Motor neuron (in vitro differentiated cells): ENCODE measurements around the gene INPP5A. TPM values are rescaled to one million over a fixed set of nuclear protein-coding genes. Genes with fewer than 3 reads are reported as not detected.

Source experiments
- ATAC-seq, 8 experiments: fragments of 200-7000 bp; cut with Tn5 transposase; replicated peaks in 6 of 8; 2 replicates each; pipeline ENCODE4 v1.8.0; 2021; ENCODE audit warnings: mild to moderate bottlenecking in 8 of 8, moderate library complexity in 8 of 8
- H3K27ac ChIP-seq, 2 donors: fragments of 250-450 bp; sonication (Bioruptor Pico); 2 replicates each; pipeline ENCODE4 v1.9.0; 2021; ENCODE audit warnings: antibody characterized with exemption in 2 of 2, mild to moderate bottlenecking in 2 of 2, moderate library complexity in 1 of 2
- H3K4me1 ChIP-seq, 2 donors: fragments of 250-450 bp; sonication (Bioruptor Pico); replicated peaks in 1 of 2; 2 replicates each; pipeline ENCODE4 v1.6.1; 2021; ENCODE audit warnings: antibody characterized with exemption in 2 of 2, mild to moderate bottlenecking in 2 of 2, moderate library complexity in 1 of 2
- H3K4me3 ChIP-seq, 5 donors: fragments of 250-450 bp; sonication (Bioruptor Pico); 2 replicates each; pipeline ENCODE4 v1.9.0; 2021; ENCODE audit warnings: antibody characterized with exemption in 5 of 5, mild to moderate bottlenecking in 5 of 5, moderate library complexity in 4 of 5
- WGBS, 10 experiments: fragments of 450-650 bp; shearing (Covaris generic); methylation state at CpG; one replicate each; pipeline ENCODE4 v1.0.0; 2022; 5-methylcytosine and 5-hydroxymethylcytosine counted together
- in situ Hi-C, 9 experiments: fragments of 400-800 bp; cut with MboI; loops; one replicate each; pipeline ENCODE4 v1.15.0; 2021; ENCODE audit warnings: low sequenced_read_pairs in 9 of 9, low pct_unique_long_range_greater_than_20kb in 2 of 9; ENCODE audit not compliant: unreplicated experiment in 9 of 9
- total RNA-seq, 8 experiments: library from RNA; unstranded; fragments of 300-600 nt; gene quantifications; 2 replicates each; pipeline versions ENCODE4 v1.2.3 to v1.2.4, GENCODE V29; 2022

Gene INPP5A
- total RNA-seq, 8 experiments from 2014 or later: 13.2 to 45.0 (median 17.9) TPM

DNA sequence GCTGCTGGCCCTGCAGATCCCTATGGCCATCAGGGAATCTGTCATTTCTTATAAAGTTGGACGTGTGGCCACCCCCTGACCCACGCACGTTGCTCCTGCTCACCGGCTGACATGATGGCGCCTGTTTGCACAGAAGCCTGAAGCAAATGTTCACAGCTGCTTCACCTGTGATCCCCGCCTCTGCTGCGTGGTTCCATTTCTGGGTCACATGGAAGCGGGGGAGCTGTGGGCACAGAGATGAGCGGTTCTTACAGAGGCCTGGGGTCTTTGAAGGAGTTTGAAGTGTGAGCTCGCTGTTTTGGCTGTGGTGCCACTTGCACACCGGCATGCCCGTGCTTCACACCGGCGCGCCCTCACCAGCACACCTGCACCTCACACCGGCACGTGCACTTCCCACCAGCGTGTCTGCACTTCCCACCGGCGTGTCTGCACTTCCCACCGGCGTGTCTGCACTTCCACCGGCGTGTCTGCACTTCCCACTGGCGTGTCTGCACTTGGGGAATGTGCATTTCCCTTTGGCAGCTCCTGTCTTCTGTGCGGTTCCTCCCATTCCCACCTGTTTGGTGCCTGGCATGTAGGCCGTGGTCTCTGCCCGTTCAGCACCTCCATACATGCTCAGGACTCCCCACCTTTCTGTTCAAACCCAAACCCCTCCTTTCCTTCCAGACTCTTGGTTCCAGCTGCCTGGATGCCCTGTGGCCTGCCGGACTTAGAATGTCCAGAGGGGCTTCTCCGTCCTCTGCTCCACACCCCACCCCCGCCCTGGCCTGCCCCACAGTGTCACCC is 86.7 kb downstream of the INPP5A start:
- ATAC-seq: no peak
- 80 to 100% (median 98%) methylated on average over 4 to 8 of the region's 31 CpGs; no CpG with 5 or more reads in 6 of the 10 experiments for WGBS, 10 experiments
- in situ Hi-C loops: no loop called here
- Histone ChIP-seq H3K27ac (no peak overlapping the region), H3K4me1 (peaks cover 14 to 31% of the 10 kb centered on the region in 2 donors), H3K4me3 (no peak overlapping the region)

DNA sequence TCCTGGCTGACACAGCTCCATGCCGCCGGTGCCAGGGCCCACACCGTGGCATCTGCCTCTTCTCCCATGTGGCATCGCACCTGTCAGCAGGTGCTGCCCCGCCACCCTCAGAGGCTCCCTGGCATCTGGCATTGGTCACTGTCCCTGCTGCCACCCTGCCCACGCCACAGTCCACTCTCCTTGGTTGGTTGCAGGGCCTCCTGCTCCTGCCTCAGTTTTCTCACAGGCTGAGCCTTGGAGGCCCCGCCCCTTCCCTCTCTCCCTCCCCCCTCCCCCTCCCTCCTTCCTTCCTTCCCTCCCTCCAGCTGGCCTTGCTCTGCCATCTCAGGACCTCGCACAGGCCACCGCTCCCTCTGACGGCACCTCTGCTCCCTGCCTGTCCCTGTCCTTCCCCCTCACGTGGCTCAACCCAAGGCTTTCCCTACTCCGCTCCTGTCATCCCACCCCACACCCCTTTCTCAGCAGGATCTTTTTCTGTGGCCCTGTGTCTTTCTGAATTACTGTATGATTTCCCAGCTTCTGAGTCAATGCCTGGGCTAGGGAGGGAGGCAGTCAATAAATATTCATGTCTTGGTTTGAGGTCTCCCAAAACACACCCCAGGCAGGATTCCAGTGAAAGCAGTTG is 87.4 kb downstream of the INPP5A start:
- 40% methylated on average over 1 of the region's 12 CpGs; no CpG with 5 or more reads in 9 of the 10 experiments for WGBS, 10 experiments
- no peak overlapping the region for H3K4me3 ChIP-seq
- ATAC-seq: peak; percentile 84 to 96 (median 94)
- in situ Hi-C loops: loop anchor here in 6 of 9 experiments (25.0 kb wide), 4 partner anchors 88 to 413 kb away; partner anchors contain the start of genes INPP5A (in 1 of the 6) and PWWP2B (in 1 of the 6)
- no peak overlapping the region for H3K27ac ChIP-seq
- H3K4me1 ChIP-seq: peaks cover 14 to 32% of the 10 kb centered on the region in 2 donors

DNA sequence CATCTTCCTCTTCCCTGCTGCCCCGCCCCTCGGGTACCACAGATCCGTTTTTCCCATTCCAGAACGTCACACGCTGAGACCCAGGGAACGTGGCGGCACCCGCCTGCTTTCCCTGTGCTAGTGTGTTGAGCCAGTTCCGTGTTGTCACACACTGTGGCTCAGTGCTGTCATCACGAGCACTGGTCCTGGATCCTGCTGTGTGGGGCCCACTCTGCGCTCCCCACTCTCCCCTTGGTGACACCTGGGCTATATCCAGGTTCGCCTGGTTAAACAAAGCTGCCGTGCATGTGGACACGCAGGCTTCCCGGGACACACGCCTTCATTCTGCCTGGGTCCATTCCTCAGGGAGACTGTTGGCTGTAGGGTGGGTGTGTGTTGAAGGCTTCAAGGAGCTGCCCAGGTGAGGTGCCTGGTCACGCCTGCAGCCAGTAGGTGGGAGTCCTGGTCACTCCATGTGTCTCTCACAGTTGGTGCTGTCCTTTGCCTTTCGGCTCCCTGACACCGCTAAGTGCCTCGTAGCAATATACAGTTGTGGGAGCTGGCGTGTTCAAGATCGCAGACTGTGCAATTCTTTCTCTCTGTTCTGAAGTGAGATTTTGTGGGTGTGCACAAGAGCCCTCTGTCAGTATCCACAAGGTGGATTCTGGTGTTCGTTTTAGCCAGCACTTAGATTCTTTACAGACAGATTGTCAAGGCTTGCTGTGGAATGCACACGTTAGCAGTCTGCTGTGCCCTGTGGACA is 88.6 kb downstream of the INPP5A start:
- Histone ChIP-seq H3K4me3 (no peak overlapping the region), H3K4me1 (peaks cover 14 to 32% of the 10 kb centered on the region in 2 donors), H3K27ac (no peak overlapping the region)
- in situ Hi-C loops: loop anchor here in 6 of 9 experiments (25.0 kb wide), 4 partner anchors 89 to 414 kb away; partner anchors contain the start of genes INPP5A (in 1 of the 6) and PWWP2B (in 1 of the 6)
- ATAC-seq: no peak
- 75 to 100% (median 93%) methylated on average over 1 to 8 of the region's 24 CpGs; no CpG with 5 or more reads in 5 of the 10 experiments for WGBS, 10 experiments

DNA sequence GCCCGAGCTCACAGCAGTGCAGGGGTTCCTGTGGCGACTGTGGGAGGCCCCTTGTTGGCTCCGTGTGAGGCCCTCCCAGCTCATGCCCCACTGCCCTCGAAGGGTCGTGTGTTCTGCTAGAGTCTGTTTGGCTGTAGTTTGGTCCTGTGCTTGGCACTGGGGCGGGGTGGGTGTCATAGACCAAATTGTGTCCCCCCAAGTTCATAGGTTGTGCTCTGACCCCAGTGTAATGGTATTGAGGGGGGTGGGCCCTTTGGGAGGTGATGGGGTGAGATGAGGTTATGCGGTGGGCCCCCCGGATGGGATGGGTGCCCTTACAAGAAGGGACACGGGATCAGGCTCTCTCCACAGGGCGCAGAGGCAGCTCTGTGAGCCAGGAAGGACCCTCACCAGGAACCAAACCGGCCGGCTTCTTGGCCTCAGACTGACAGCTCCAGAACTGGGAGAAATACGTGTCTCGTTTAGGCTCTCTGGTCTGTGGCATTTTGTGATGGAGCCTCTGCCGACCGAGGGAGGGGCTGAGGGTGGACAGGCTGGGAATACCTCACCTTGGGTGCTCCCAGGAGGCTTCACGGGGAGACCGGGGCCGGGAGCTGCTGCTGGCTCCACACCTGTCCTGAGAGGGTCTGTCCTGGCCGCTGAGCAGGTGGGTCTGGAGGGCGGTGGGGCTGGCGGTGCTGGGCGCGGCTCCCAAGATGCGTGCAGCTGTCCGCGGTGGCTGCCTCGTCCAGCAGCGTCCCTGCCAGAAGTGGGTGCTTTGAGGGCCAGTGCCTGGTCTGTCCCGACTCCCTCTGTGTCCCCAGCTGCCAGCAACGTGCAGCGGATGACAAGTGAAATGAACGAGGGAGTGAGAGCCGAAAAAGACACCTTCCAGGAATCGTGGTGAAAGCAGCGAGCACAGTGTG is 89.4 kb downstream of the INPP5A start:
- WGBS, 10 experiments: 71 to 100% (median 95%) methylated on average over 2 to 4 of the region's 36 CpGs; no CpG with 5 or more reads in 6 of the 10 experiments
- H3K4me1 ChIP-seq: peaks cover 20 to 40% of the 10 kb centered on the region in 2 donors
- no peak overlapping the region for H3K4me3 ChIP-seq
- in situ Hi-C loops: loop anchor here in 6 of 9 experiments (25.0 kb wide), 4 partner anchors 90 to 415 kb away; partner anchors contain the start of genes INPP5A (in 1 of the 6) and PWWP2B (in 1 of the 6)
- H3K27ac ChIP-seq: no peak overlapping the region
- ATAC-seq: peak in 1 of 8 experiments; percentile 18

DNA sequence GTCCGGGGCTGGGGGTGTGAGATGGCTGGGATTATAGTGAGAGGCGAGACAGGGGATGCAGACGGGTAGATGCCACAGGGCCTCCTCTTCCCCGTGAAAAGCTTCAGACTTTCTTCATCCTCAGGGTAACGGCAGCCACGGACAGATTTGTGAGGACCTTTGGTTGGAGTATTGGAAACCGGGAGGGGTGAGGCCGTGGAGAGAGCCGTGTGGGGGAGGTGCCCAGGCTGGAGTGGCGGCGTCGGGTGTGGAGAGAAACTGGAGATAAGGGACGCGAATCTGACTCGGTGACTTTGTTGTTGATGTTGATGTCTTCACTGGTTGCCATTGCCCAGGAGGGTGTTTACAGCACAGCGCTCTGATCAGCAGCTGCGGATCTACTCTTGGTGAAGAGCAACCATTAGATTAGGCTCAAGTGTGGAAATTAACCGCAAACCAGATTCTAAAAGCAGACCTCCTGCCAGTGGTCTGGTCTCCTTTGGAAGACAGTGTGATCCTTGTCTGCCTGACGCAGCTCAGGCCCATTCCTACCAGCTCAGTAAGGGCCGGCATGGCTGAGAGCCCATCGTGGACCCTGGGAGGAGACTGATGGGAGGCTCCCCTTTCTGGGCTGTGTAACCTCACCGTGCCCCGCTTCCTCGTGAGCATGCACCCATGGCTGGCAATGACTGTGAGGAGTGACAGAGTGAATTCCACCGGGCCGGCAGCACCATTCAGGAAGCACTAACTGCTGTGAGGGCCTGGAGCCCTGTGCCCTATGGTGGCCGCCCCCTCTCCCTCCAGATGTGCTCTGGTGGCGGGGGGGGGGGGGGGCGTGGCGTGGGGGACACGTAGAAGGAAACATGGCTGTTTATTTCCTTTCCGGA is 90.3 kb downstream of the INPP5A start:
- WGBS, 10 experiments: 33 to 100% (median 63%) methylated on average over 1 to 8 of the region's 32 CpGs; no CpG with 5 or more reads in 4 of the 10 experiments
- in situ Hi-C loops: loop anchor here in 6 of 9 experiments (25.0 kb wide), 4 partner anchors 91 to 416 kb away; partner anchors contain the start of genes INPP5A (in 1 of the 6) and PWWP2B (in 1 of the 6)
- H3K27ac ChIP-seq: no peak overlapping the region
- H3K4me3 ChIP-seq: no peak overlapping the region
- H3K4me1 ChIP-seq: peaks cover 22 to 43% of the 10 kb centered on the region in 2 donors
- ATAC-seq: peak in 7 of 8 experiments; percentile 4 to 48 (median 31)

DNA sequence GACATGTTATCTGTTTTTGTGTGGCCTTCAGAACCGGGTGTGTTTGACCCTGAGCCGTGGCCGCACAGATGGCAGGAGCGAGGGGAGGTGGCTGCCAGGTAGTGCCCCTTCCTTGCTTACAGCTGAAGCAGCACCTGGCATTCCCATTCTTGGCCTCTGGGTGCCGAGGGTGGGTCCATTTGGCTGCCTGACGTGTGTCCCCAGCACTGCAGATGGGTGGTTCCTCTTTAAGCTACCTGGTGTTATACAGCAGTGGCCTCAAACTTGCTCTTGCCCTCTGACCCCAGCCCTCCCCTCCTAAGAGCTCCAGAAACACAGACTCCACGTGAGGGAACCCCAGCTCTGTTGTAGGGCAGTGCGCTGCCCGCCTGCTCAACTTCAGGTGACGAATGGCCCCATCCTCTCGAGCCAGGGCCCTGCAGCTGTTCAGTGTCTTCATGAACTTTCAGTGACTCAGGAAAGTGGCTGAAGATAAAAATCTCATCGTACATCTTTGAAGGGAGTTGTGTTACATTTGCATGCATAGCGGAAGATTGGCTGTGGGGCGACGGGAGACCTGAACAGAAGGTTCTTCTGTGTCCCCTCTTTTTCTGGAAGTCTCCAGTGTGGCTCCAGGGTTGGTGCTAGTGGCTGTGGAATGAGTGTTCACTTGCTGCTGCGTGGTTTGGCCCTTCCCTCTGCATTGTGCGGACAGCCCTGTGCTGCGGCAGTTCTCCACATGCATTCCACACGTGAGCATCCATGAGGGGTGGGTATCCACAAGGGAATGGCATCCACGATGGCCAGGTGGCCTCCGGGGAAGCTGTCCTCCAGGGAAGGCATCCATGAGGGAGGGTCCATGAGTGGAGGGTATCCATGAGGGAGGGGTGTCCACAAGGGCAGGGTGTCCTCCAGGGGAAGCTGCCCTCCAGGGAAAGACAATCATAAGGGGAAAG is 91.6 kb downstream of the INPP5A start:
- no peak overlapping the region for H3K27ac ChIP-seq
- in situ Hi-C loops: loop anchor here in 6 of 9 experiments (25.0 kb wide), 4 partner anchors 92 to 417 kb away; partner anchors contain the start of genes INPP5A (in 1 of the 6) and PWWP2B (in 1 of the 6)

DNA sequence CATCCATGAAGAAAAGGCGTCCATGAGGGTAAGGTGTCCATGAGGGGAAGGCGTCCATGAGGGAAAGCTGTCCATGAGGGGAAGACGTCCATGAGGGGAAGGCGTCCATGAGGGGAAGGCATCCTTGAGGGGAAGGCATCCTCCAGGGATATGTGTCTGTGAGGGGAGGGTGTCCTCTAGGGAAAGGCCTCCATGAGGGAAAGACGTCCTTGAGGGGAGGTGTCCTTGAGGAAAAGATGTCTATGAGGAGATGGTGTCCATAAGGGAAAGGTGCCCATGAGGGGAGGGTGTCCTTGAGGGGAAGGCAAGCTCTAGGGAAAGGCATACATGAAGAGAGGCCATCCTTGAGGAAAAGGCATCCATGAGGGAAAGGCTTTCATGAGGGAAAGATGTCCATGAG is 92.6 kb downstream of the INPP5A start:
- no peak overlapping the region for H3K27ac ChIP-seq
- in situ Hi-C loops: loop anchor here in 8 of 9 experiments (5.0 to 25.0 kb wide), 7 partner anchors 93 to 418 kb away; partner anchors contain the start of genes INPP5A (in 1 of the 8) and PWWP2B (in 1 of the 8)
- H3K4me1 ChIP-seq: peaks cover 20 to 38% of the 10 kb centered on the region in 2 donors
- no peak overlapping the region for H3K4me3 ChIP-seq
- no peak for ATAC-seq
- 60 to 100% (median 94%) methylated on average over 1 to 3 of the region's 5 CpGs; no CpG with 5 or more reads in 4 of the 10 experiments for WGBS, 10 experiments

More for the DNA sequence above, 91.6 kb downstream of the INPP5A start:
- 76 to 100% (median 88%) methylated on average over 1 to 13 of the region's 21 CpGs; no CpG with 5 or more reads in 3 of the 10 experiments for WGBS, 10 experiments
- Histone ChIP-seq H3K4me1 (peaks cover 22 to 43% of the 10 kb centered on the region in 2 donors), H3K4me3 (no peak overlapping the region)
- ATAC-seq: peak in 1 of 8 experiments; percentile 14

DNA sequence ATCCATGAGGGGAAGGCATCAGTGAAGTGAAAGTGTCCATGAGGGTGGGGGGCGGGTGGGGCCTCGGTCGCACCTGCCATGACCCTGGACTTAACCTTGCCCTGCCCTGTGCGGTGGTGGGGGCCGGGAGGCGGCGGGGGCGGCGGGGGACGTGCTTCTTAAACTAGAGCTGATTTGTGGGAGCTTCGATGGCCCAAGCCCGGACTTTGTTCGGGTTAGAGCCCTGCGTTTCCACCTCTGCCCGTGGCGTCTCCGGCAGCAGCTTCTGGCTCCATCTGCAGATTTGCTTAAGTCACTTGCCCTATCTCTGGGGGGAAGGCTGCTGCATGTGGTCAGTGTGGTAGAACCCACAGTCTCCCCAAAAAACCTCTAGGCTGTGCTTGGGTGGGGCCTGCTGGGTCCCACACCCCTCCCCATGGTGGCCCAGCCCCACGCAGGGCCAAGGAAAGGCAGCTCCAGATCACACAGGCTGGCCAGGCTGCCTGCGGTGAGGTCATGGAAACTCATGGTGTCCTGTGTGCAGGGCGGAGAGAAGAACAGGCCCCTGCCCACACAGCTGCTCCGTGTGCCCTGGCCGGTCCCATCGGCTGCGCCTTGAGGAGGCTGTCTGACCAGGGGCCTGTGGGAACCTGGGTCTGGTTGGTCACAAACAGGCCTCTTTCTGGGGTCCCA is 93.2 kb downstream of the INPP5A start:
- in situ Hi-C loops: loop anchor here in 8 of 9 experiments (5.0 to 25.0 kb wide), 7 partner anchors 94 to 419 kb away; partner anchors contain the start of genes INPP5A (in 1 of the 8) and PWWP2B (in 1 of the 8)
- 86% methylated on average over 6 of the region's 24 CpGs; no CpG with 5 or more reads in 9 of the 10 experiments for WGBS, 10 experiments
- Histone ChIP-seq H3K4me3 (no peak overlapping the region), H3K27ac (no peak overlapping the region), H3K4me1 (peaks cover 16 to 34% of the 10 kb centered on the region in 2 donors)
- peak; percentile 47 to 69 (median 57) for ATAC-seq

DNA sequence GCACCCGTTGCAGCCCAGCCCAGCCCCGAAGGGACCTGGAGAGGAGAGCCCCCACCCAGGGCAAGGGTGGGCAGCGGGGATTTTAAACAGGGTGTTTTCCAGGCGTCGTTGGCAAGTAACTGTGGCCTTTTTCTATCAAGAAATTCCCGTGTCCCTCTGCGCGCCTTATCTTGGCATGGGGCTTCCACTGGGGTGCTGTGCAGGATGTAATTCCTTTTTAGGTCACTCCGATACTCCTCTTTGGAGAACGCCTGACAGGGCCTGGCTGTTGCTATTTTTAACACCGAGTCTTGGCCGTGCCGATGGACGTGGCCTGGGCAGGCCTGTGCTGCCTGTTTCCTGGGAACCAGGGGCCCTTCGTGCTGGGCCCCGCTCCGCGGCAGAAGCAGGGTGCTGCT is 93.8 kb downstream of the INPP5A start:
- 25 to 91% (median 88%) methylated on average over 3 to 15 of the region's 18 CpGs; no CpG with 5 or more reads in 3 of the 10 experiments for WGBS, 10 experiments
- no peak overlapping the region for H3K27ac ChIP-seq
- peaks cover 16 to 32% of the 10 kb centered on the region in 2 donors for H3K4me1 ChIP-seq
- ATAC-seq: peak in 6 of 8 experiments; percentile 5 to 39 (median 24)
- no peak overlapping the region for H3K4me3 ChIP-seq
- in situ Hi-C loops: loop anchor here in 8 of 9 experiments (5.0 to 25.0 kb wide), 7 partner anchors 94 to 419 kb away; partner anchors contain the start of genes INPP5A (in 1 of the 8) and PWWP2B (in 1 of the 8)
